Right lobe of liver (tissue), 6 donors: Measurements from ENCODE around the gene NEURL1. TPM values are rescaled to one million over a fixed set of nuclear protein-coding genes. Genes with fewer than 3 reads are reported as not detected.

ENCODE experiments used
- ATAC-seq, 4 donors: fragments of 200-7000 bp; cut with Tn5 transposase; one replicate each; pipeline ENCODE4 v1.9.1; 2020; ENCODE audit warnings: mild to moderate bottlenecking in 4 of 4, moderate library complexity in 4 of 4
- DNase-seq, 3 donors: peaks; one replicate each; pipeline ENCODE4 v3.0.0-alpha.2; 2020
- H3K27ac ChIP-seq, 3 donors: fragments of 200-600 bp; one replicate each; pipeline ENCODE4 v1.8.0; 2022
- H3K27me3 ChIP-seq, 2 donors: fragments of 200-600 bp; one replicate each; pipeline ENCODE4 v1.8.0; 2022
- H3K36me3 ChIP-seq, 4 donors: fragments of 200-600 bp; sonication (generic) in 1 of 4; one replicate each; pipeline versions ENCODE4 v1.5.1 to v1.8.0; 2017 to 2022; ENCODE audit warnings: control low read depth in 1 of 4
- H3K4me1 ChIP-seq, 4 donors: fragments of 200-600 bp; sonication (generic) in 1 of 4; one replicate each; pipeline versions ENCODE4 v1.5.1 to v1.8.0; 2017 to 2022; ENCODE audit warnings: control low read depth in 1 of 4
- H3K4me3 ChIP-seq, 3 donors: fragments of 200-600 bp; one replicate each; pipeline ENCODE4 v1.8.0; 2022
- H3K9me3 ChIP-seq, 4 donors: fragments of 200-600 bp; sonication (generic) in 1 of 4; one replicate each; pipeline versions ENCODE4 v1.5.1 to v1.8.0; 2017 to 2022; ENCODE audit warnings: control low read depth in 1 of 4
- CTCF ChIP-seq, 4 donors: fragments of 200-600 bp in 3 of 4; fragments of 450-650 bp in 1 of 4; IDR thresholded peaks; one replicate each; pipeline versions ENCODE4 v1.5.1 to v1.8.0; 2016 to 2022; ENCODE audit warnings: antibody characterized with exemption in 4 of 4, mild to moderate bottlenecking in 2 of 4
- POLR2A ChIP-seq: fragments of 450-650 bp; IDR thresholded peaks from one replicate; pipeline ENCODE4 v1.6.1; 2017; ENCODE audit warnings: antibody characterized with exemption, mild to moderate bottlenecking
- WGBS: methylation state at CpG from one replicate; pipeline ENCODE4 v1.1.6; 2018; ENCODE audit warnings: low coverage, low lambda C conversion rate; ENCODE audit not compliant: insufficient coverage; ENCODE audit errors: missing lambda C conversion rate; 5-methylcytosine and 5-hydroxymethylcytosine counted together
- intact Hi-C, 2 donors: fragments of 100-400 bp; cut with DNase I; formaldehyde crosslinking; loops; one replicate each; pipeline versions ENCODE4 v1.11.2 to v1.14.1; 2022
- total RNA-seq, 6 experiments: library from RNA; depleted of rRNA in 2 of 6; stranded (reverse); fragments of >200 nt in 2 of 6; fragmentation: NEBNext Ultra II Directional in 3 of 6; extraction: Animal tissue kit (Norgen Biotek cat#: 25700) in 3 of 6; gene quantifications; one replicate each; pipeline versions ENCODE4 v1.1.0 to v1.2.4, GENCODE V29; 2016 to 2023
- donor health status: DM: no; HTN: yes; CAD: no.
- donor health status: DM: no; HTN: no; CAD: no.
- donor health status: DM: no; HTN: no; CAD: no.
- donor health status: DM: no; HTN: yes; CAD: no.
- donor health status: DM: no; HTN: yes; CAD: no.

NEURL1 gene
- total RNA-seq, 6 experiments from 2014 or later, result 0.10 to 1.6 (median 0.83) TPM; not detected in 1

DNA sequence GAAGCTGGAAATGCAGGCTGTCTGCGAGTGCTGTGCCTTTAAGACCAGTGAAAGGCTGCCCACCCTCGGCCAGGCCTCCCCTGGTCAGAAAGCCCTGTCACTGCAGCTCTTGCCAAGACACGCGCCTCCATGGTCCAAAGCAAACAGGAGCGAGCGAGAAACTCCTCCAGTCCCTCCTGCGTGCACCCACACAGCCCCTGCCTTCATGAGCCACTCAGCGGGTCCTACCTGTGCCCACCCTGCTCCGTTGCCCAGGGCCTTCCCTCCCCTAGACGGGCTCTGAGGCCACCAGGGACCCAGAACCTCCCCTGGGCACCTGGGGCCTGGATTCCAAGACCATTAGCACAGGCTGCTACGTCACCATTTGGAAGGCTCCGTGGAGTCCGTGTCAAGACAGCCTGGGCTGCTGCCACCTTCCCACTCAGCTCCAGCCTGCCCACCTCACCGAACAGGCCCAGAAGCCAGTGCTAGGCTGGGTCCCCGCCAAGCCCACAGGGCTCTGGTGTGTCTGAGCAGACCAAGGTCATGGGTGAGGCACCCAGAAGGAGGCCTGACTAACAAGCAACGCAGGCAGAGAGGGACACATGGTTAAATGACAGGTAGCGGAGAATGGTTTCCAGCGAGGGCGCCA, 144.5 kb downstream of the NEURL1 start:
- no peak overlapping the region for H3K4me3 ChIP-seq
- no peak for TF ChIP-seq POLR2A
- peak; percentile 11 to 67 (median 52) for ATAC-seq
- DNase-seq, result no peak
- no peaks in the 10 kb centered on the region for H3K9me3 ChIP-seq
- intact Hi-C loops, result no loop called here
- H3K27ac ChIP-seq, result peak overlapping the region in 1 of 3 donors; percentile 38
- H3K4me1 ChIP-seq, result peaks cover 0 to 26% (median 0%) of the 10 kb centered on the region in 4 donors
- 40% methylated on average over 2 of the region's 19 CpGs for WGBS
- no peaks in the 10 kb centered on the region for H3K27me3 ChIP-seq
- peaks cover 0 to 6% (median 0%) of the 10 kb centered on the region in 4 donors for H3K36me3 ChIP-seq

DNA sequence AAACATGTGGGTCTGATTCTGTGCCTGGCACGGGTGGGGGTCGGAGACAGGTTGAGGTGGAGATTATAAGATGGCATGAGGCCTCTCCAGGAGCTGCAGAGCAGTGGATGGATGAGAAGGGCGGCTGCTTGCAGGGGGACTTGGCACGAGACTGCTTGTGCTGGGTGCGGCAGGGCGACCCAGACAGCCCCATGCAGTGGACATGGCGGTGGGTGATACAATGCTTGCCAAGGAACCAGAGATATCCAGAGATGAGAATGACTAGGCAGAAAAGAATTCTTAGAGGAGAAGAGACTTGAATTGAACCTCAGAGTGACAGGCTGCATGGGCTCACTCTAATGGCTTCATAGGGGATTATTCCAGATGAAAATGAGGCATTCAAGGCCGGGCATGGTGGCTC, 145.4 kb downstream of the NEURL1 start:
- no peaks in the 10 kb centered on the region for H3K9me3 ChIP-seq
- TF ChIP-seq POLR2A (no peak), CTCF (IDR thresholded peaks at IDR 0.05) (no peak)
- DNase-seq (no peak), ATAC-seq (no peak)
- intact Hi-C loops, result no loop called here
- 72% methylated on average over 4 of the region's 8 CpGs for WGBS
- no peak overlapping the region for H3K27ac ChIP-seq
- H3K4me3 ChIP-seq, result no peak overlapping the region
- H3K27me3 ChIP-seq, result no peaks in the 10 kb centered on the region
- H3K36me3 ChIP-seq, result peaks cover 0 to 9% (median 0%) of the 10 kb centered on the region in 4 donors
- H3K4me1 ChIP-seq, result peaks cover 0 to 26% (median 0%) of the 10 kb centered on the region in 4 donors

DNA sequence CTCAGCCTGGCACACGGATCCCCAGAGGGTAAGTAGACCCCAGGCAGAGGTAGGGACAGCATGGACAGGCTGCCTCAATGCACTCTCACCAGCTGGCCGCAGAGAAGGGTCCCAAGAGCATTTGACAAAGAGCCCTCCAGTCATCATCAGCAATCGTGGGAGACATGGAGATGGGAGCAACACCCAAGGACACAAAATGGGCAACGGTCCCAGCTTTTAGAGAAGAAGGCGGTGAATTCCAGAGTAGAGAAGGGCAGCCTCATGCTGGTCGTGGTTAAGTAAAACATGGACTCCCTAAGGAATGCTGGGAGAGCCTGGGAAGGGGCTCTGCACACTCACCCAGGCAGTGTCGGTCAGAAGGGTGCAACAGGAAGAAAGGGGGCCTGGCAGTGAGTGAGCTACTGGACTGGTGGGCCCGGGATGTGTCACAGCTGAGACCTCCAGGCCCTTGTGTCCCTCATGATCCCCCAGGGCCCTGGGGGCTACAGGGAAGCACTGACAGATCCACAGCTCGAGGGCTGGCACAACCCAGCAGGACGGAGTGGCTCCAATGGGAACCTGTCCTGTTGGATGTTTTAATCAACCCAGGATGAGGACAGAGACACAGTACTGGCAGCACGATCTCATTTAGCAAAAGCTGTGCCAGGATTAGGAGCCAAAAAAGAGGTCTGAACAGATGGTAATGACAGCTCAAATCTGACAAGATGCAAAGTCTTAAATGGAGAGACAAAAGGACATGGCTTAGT, 147.1 kb downstream of the NEURL1 start:
- DNase-seq, result no peak
- no peaks in the 10 kb centered on the region for H3K27me3 ChIP-seq
- no peak overlapping the region for H3K4me3 ChIP-seq
- TF ChIP-seq POLR2A (no peak), CTCF (IDR thresholded peaks at IDR 0.05) (no peak)
- 79% methylated on average over 7 of the region's 11 CpGs for WGBS
- H3K27ac ChIP-seq, result no peak overlapping the region
- no peaks in the 10 kb centered on the region for H3K9me3 ChIP-seq
- intact Hi-C loops, result no loop called here
- H3K36me3 ChIP-seq, result peaks cover 0 to 5% (median 0%) of the 10 kb centered on the region in 4 donors
- no peak for ATAC-seq
- peaks cover 0 to 26% (median 0%) of the 10 kb centered on the region in 4 donors for H3K4me1 ChIP-seq

GRCh38 chr10:103641326-103641725, 147.8 kb downstream of the NEURL1 start:
- H3K4me1 ChIP-seq, result peaks cover 0 to 26% (median 0%) of the 10 kb centered on the region in 4 donors
- ATAC-seq (no peak), DNase-seq (no peak)
- no peak overlapping the region for H3K27ac ChIP-seq
- TF ChIP-seq CTCF (IDR thresholded peaks at IDR 0.05) (no peak), POLR2A (no peak)
- H3K9me3 ChIP-seq, result no peaks in the 10 kb centered on the region
- 96% methylated on average over 3 of the region's 4 CpGs for WGBS
- no peak overlapping the region for H3K4me3 ChIP-seq
- no peaks in the 10 kb centered on the region for H3K27me3 ChIP-seq
- H3K36me3 ChIP-seq, result peaks cover 0 to 5% (median 0%) of the 10 kb centered on the region in 4 donors
- intact Hi-C loops, result no loop called here

Other genes with a start within 250 kb of the NEURL1 start
- gene RPEL1, start 247.8 kb upstream of the NEURL1 start, total RNA-seq, result not detected
- not detected for gene INA, start 216.6 kb upstream of the NEURL1 start, total RNA-seq
- gene PCGF6, start 142.6 kb upstream of the NEURL1 start, total RNA-seq, result 1 to 10 TPM; 4.7 to 8.5 (median 6.0) TPM
- 1 to 10 TPM; 1.5 to 2.5 (median 2.2) TPM for gene TAF5, start 125.7 kb upstream of the NEURL1 start, total RNA-seq
- 100 to 1,000 TPM; 176 to 257 (median 220) TPM for gene ATP5MK, start 97.2 kb upstream of the NEURL1 start, total RNA-seq
- 10 to 100 TPM; 10.6 to 13.5 (median 12.0) TPM for gene PDCD11, start 97.1 kb upstream of the NEURL1 start, total RNA-seq
- gene CALHM2, start 41.3 kb upstream of the NEURL1 start, total RNA-seq, result 1 to 10 TPM; 2.3 to 5.7 (median 3.7) TPM
- gene CALHM1, start 34.8 kb upstream of the NEURL1 start, total RNA-seq, result not detected
- not detected for gene CALHM3, start 14.5 kb upstream of the NEURL1 start, total RNA-seq